CD4-positive, alpha-beta T cell (primary cell): ENCODE data around the gene TSPAN11. TPM values are rescaled to one million over a fixed set of nuclear protein-coding genes. Genes with fewer than 3 reads are reported as not detected.

ENCODE experiments used
- ATAC-seq: fragments of 200-7000 bp; cut with Tn5 transposase; one replicate; pipeline ENCODE4 v1.10.0; 2022; ENCODE audit warnings: mild to moderate bottlenecking; ENCODE audit not compliant: poor library complexity
- CTCF ChIA-PET: fragments of 350-600 bp; sonication (Branson Sonifier 250); formaldehyde crosslinking; loops from one replicate; lab custom pipeline; 2021; ENCODE audit warnings: antibody characterized with exemption, inconsistent platforms; lab: Charles Lee
- POLR2A ChIA-PET: fragments of 350-600 bp; sonication (Branson Sonifier 250); formaldehyde crosslinking; loops from one replicate; lab custom pipeline; 2021; ENCODE audit warnings: antibody characterized with exemption, inconsistent platforms; lab: Charles Lee
- DNase-seq, 14 experiments: peaks; one replicate each; pipeline ENCODE4 v3.0.0-alpha.2; 2013 to 2020; ENCODE audit warnings: mixed read lengths in 2 of 14
- H3K27ac ChIP-seq, 2 donors: one replicate each; pipeline versions ENCODE4 v1.5.1 to v1.7.0; 2013; ENCODE audit warnings: low read length in 2 of 2, low read depth in 1 of 2, mild to moderate bottlenecking in 1 of 2
- H3K27me3 ChIP-seq, 2 experiments: 1 replicate in 1 of 2; 2 replicates in 1 of 2; pipeline versions ENCODE4 v1.6.1 to v1.7.0; 2013; ENCODE audit warnings: low read length in 2 of 2, control low read depth in 1 of 2, mild to moderate bottlenecking in 1 of 2, moderate library complexity in 1 of 2; ENCODE audit not compliant: insufficient read depth in 2 of 2, control insufficient read depth in 1 of 2
- H3K36me3 ChIP-seq: one replicate; pipeline ENCODE4 v1.6.1; 2013; ENCODE audit warnings: low read length, control low read depth; ENCODE audit not compliant: insufficient read depth
- H3K4me1 ChIP-seq: one replicate; pipeline ENCODE4 v1.6.1; 2013; ENCODE audit warnings: low read length, control low read depth; ENCODE audit not compliant: insufficient read depth
- H3K4me3 ChIP-seq: one replicate; pipeline ENCODE4 v1.5.1; 2013; ENCODE audit warnings: mild to moderate bottlenecking, low read length, moderate library complexity
- H3K9me3 ChIP-seq, 2 experiments: 1 replicate in 1 of 2; 2 replicates in 1 of 2; pipeline versions ENCODE4 v1.6.1 to v1.7.0; 2013; ENCODE audit warnings: low read length in 2 of 2, mild to moderate bottlenecking in 2 of 2, control low read depth in 1 of 2, moderate library complexity in 1 of 2; ENCODE audit not compliant: control insufficient read depth in 1 of 2, insufficient read depth in 1 of 2
- H3K27ac Mint-ChIP-seq: one replicate; pipeline ENCODE4 v1.8.0; 2020; ENCODE audit warnings: mixed read lengths
- H3K27me3 Mint-ChIP-seq: one replicate; pipeline ENCODE4 v1.8.0; 2021; ENCODE audit warnings: mixed read lengths
- H3K36me3 Mint-ChIP-seq: one replicate; pipeline ENCODE4 v1.8.0; 2021; ENCODE audit warnings: low read depth, mixed read lengths
- H3K4me1 Mint-ChIP-seq: one replicate; pipeline ENCODE4 v1.8.0; 2021; ENCODE audit warnings: low read depth, mixed read lengths
- H3K4me3 Mint-ChIP-seq: one replicate; pipeline ENCODE4 v1.8.0; 2020; ENCODE audit warnings: mild to moderate bottlenecking, mixed read lengths
- H3K9me3 Mint-ChIP-seq: one replicate; pipeline ENCODE4 v1.8.0; 2020; ENCODE audit warnings: mixed read lengths
- intact Hi-C, 2 experiments: fragments of 100-400 bp; cut with DNase I in 1 of 2; cut with micrococcal nuclease in 1 of 2; formaldehyde crosslinking; loops; one replicate each; pipeline versions ENCODE4 v1.15.1 to v1.9.0; 2023 to 2025; cut with DNase I, micrococcal nuclease
- total RNA-seq, 174 experiments: library from RNA in 2 of 174; stranded (reverse) in 2 of 174; gene quantifications; one replicate each; pipeline ENCODE4 v1.2.3 and lab custom pipeline; 2021 to 2026
- TF ChIP-seq, protein P1 (sequence below): fragments of 200-600 bp; IDR thresholded peaks from one replicate; pipeline ENCODE4 v1.8.0; 2022; ENCODE audit warnings: antibody characterized with exemption, mild to moderate bottlenecking

TSPAN11 gene
- total RNA-seq, 2 experiments from 2014 or later: not detected

DNA sequence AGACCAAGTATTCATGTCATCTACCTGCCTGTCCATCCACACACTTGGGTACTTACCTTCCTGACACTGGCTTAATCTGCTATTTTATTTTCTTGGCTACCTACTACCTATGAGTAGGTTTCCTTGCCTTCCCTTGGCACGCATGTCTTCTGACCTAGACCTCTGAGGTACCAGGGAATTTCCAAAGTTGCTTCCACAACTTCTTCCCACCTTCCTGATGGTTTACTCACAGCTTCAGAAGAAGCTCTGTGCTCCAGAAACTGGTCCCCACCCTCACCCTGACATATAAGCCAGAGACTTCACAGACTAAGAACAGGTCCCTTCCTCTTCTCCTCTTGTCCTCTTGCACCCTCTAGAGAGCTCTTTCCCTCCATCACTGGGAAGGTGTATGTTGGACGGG lies 111.4 kb downstream of the TSPAN11 start:
- ChIA-PET CTCF (no interaction called here), POLR2A (no interaction called here)
- TF ChIP-seq, protein P1, sequence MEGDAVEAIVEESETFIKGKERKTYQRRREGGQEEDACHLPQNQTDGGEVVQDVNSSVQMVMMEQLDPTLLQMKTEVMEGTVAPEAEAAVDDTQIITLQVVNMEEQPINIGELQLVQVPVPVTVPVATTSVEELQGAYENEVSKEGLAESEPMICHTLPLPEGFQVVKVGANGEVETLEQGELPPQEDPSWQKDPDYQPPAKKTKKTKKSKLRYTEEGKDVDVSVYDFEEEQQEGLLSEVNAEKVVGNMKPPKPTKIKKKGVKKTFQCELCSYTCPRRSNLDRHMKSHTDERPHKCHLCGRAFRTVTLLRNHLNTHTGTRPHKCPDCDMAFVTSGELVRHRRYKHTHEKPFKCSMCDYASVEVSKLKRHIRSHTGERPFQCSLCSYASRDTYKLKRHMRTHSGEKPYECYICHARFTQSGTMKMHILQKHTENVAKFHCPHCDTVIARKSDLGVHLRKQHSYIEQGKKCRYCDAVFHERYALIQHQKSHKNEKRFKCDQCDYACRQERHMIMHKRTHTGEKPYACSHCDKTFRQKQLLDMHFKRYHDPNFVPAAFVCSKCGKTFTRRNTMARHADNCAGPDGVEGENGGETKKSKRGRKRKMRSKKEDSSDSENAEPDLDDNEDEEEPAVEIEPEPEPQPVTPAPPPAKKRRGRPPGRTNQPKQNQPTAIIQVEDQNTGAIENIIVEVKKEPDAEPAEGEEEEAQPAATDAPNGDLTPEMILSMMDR: no peak
- ATAC-seq (no peak), DNase-seq (no peak)
- Histone ChIP-seq H3K9me3 (no peaks in the 10 kb centered on the region), H3K4me3 (no peak overlapping the region), H3K27me3 (peaks cover 0 to 3% of the 10 kb centered on the region in 2 experiments), H3K36me3 (no peaks in the 10 kb centered on the region), H3K27ac (no peak overlapping the region), H3K4me1 (no peaks in the 10 kb centered on the region)
- Mint-ChIP-seq H3K27me3 (peaks cover 21% of the 10 kb centered on the region), H3K36me3 (no peaks in the 10 kb centered on the region), H3K4me3 (no peak overlapping the region), H3K4me1 (no peaks in the 10 kb centered on the region), H3K9me3 (no peaks in the 10 kb centered on the region), H3K27ac (no peak overlapping the region)
- intact Hi-C loops: no loop called here

DNA sequence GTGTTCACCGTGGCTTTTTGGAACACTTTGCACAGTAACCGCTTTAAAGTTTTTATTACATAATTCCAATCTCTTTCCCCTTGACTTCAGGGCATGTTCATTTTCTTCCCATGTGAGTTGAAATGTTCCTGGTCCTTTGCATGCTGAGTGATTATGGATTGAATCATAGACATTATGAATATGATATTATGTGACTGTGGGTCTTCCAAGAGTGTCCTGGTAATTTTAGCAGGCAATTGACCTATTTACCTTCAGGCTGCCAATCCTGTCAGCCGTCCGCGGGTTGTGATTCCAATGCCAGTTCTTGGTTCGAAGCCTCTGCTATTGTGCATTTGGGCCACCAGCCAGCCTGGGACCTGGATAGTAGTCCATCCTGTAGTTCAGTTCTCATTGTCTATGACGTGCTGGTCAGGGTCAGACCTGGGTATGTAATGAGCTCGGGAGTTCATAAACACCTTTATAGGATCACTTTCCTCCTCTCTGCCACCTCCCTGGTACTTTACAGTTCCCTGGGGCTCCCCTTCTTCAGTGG lies 114.6 kb downstream of the TSPAN11 start:
- ChIA-PET POLR2A (no interaction called here), CTCF (no interaction called here)
- Mint-ChIP-seq H3K4me3 (no peak overlapping the region), H3K36me3 (no peaks in the 10 kb centered on the region), H3K4me1 (no peaks in the 10 kb centered on the region), H3K9me3 (no peaks in the 10 kb centered on the region), H3K27me3 (peaks cover 12% of the 10 kb centered on the region), H3K27ac (no peak overlapping the region)
- no peak overlapping the region for H3K4me3 ChIP-seq
- TF ChIP-seq, protein P1: no peak
- no peaks in the 10 kb centered on the region for H3K9me3 ChIP-seq
- ATAC-seq (no peak), DNase-seq (no peak)
- no peak overlapping the region for H3K27ac ChIP-seq
- intact Hi-C loops: no loop called here
- no peaks in the 10 kb centered on the region for H3K4me1 ChIP-seq
- no peaks in the 10 kb centered on the region for H3K36me3 ChIP-seq
- H3K27me3 ChIP-seq: peaks cover 0 to 3% of the 10 kb centered on the region in 2 experiments

Other genes starting within 250 kb of the TSPAN11 start
- 10 to 100 TPM; 17.2 to 17.5 TPM for gene IPO8, start 230.9 kb upstream of the TSPAN11 start, total RNA-seq
- 10 to 100 TPM; 21.2 to 24.6 TPM for gene CAPRIN2, start 171.8 kb upstream of the TSPAN11 start, total RNA-seq
- 10 to 100 TPM; 61.9 to 63.8 TPM for gene DDX11, start 147.1 kb downstream of the TSPAN11 start, total RNA-seq